ENCODE results near the gene FNBP1. TPM values are rescaled to one million over a fixed set of nuclear protein-coding genes. Genes with fewer than 3 reads are reported as not detected.

FNBP1 gene
- total and polyA plus RNA-seq, 2 donors (not counting 1 experiment from before 2014, with no cell fraction given): 20.8 to 44.3 TPM

- no peak overlapping the region for H3K27ac ChIP-seq (ENCODE audit: insufficient read depth, low read length)
- H3K4me2 ChIP-seq (ENCODE audit: extremely low read depth, insufficient read depth, low read length): peak overlapping the region; percentile 64
- H2AFZ ChIP-seq (ENCODE audit: low read length): no peak overlapping the region
- no peak for TF ChIP-seq CTCF (conservative IDR thresholded peaks at IDR 0.05 in 1 of 2, IDR thresholded peaks at IDR 0.05 in 1 of 2; ENCODE audit: low read depth in 1 of 2, low read length in 2 of 2)
- TF ChIP-seq EZH2 (IDR thresholded peaks at IDR 0.05; ENCODE audit: low read length, missing control alignments): no peak
- H3K36me3 ChIP-seq (ENCODE audit: control insufficient read depth, insufficient read depth, low read length): no peaks in the 10 kb centered on the region
- no peaks in the 10 kb centered on the region for H4K20me1 ChIP-seq (ENCODE audit: control insufficient read depth, extremely low read depth, insufficient read depth, low read length)
- H3K9me3 ChIP-seq (ENCODE audit: control insufficient read depth, insufficient read depth, low read depth, low read length): no peaks in the 10 kb centered on the region
- no peak overlapping the region for H3K9ac ChIP-seq (ENCODE audit: insufficient read depth, low read length)
- no peaks in the 10 kb centered on the region for H3K27me3 ChIP-seq (ENCODE audit: control insufficient read depth, insufficient read depth, low read length)
- peaks cover 10% of the 10 kb centered on the region for H3K4me1 ChIP-seq (ENCODE audit: control insufficient read depth, extremely low read depth, insufficient read depth, low read length)
- peaks cover 46% of the 10 kb centered on the region for H3K79me2 ChIP-seq (ENCODE audit: control insufficient read depth, insufficient read depth, low read length)
- H3K4me3 ChIP-seq (replicated peaks in 1 of 4; ENCODE audit: control extremely low read depth in 1 of 4, insufficient read depth in 1 of 4, low read depth in 3 of 4, low read length in 4 of 4): no peak overlapping the region
- peak; percentile 54 to 68 for DNase-seq (ENCODE audit: low read depth in 2 of 2)
These were observed 6.9 kb downstream of the FNBP1 start for GRCh38 chr9:130036099-130036498.

- H4K20me1 ChIP-seq (ENCODE audit: control insufficient read depth, extremely low read depth, insufficient read depth, low read length): no peaks in the 10 kb centered on the region
- H3K9ac ChIP-seq (ENCODE audit: insufficient read depth, low read length): no peak overlapping the region
- no peaks in the 10 kb centered on the region for H3K27me3 ChIP-seq (ENCODE audit: control insufficient read depth, insufficient read depth, low read length)
- H3K4me3 ChIP-seq (replicated peaks in 1 of 4; ENCODE audit: control extremely low read depth in 1 of 4, insufficient read depth in 1 of 4, low read depth in 3 of 4, low read length in 4 of 4): no peak overlapping the region
- no peaks in the 10 kb centered on the region for H3K36me3 ChIP-seq (ENCODE audit: control insufficient read depth, insufficient read depth, low read length)
- H3K4me2 ChIP-seq (ENCODE audit: extremely low read depth, insufficient read depth, low read length): peak overlapping the region; percentile 17
- peak; percentile 82 to 83 for DNase-seq (ENCODE audit: low read depth in 2 of 2)
- H3K79me2 ChIP-seq (ENCODE audit: control insufficient read depth, insufficient read depth, low read length): peaks cover 34% of the 10 kb centered on the region
- TF ChIP-seq EZH2 (IDR thresholded peaks at IDR 0.05; ENCODE audit: low read length, missing control alignments) (no peak), CTCF (conservative IDR thresholded peaks at IDR 0.05 in 1 of 2, IDR thresholded peaks at IDR 0.05 in 1 of 2; ENCODE audit: low read depth in 1 of 2, low read length in 2 of 2) (no peak)
- peaks cover 8% of the 10 kb centered on the region for H3K4me1 ChIP-seq (ENCODE audit: control insufficient read depth, extremely low read depth, insufficient read depth, low read length)
- H3K9me3 ChIP-seq (ENCODE audit: control insufficient read depth, insufficient read depth, low read depth, low read length): no peaks in the 10 kb centered on the region
- no peak overlapping the region for H2AFZ ChIP-seq (ENCODE audit: low read length)
- no peak overlapping the region for H3K27ac ChIP-seq (ENCODE audit: insufficient read depth, low read length)
These were observed 8.4 kb downstream of the FNBP1 start for GRCh38 chr9:130034570-130034969.

- no peaks in the 10 kb centered on the region for H3K36me3 ChIP-seq (ENCODE audit: control insufficient read depth, insufficient read depth, low read length)
- H3K27me3 ChIP-seq (ENCODE audit: control insufficient read depth, insufficient read depth, low read length): no peaks in the 10 kb centered on the region
- no peak overlapping the region for H3K9ac ChIP-seq (ENCODE audit: insufficient read depth, low read length)
- H3K27ac ChIP-seq (ENCODE audit: insufficient read depth, low read length): no peak overlapping the region
- no peak overlapping the region for H2AFZ ChIP-seq (ENCODE audit: low read length)
- TF ChIP-seq EZH2 (IDR thresholded peaks at IDR 0.05; ENCODE audit: low read length, missing control alignments) (no peak), CTCF (conservative IDR thresholded peaks at IDR 0.05 in 1 of 2, IDR thresholded peaks at IDR 0.05 in 1 of 2; ENCODE audit: low read depth in 1 of 2, low read length in 2 of 2) (no peak)
- peaks cover 23% of the 10 kb centered on the region for H3K79me2 ChIP-seq (ENCODE audit: control insufficient read depth, insufficient read depth, low read length)
- H3K4me2 ChIP-seq (ENCODE audit: extremely low read depth, insufficient read depth, low read length): no peak overlapping the region
- no peaks in the 10 kb centered on the region for H3K9me3 ChIP-seq (ENCODE audit: control insufficient read depth, insufficient read depth, low read depth, low read length)
- H3K4me1 ChIP-seq (ENCODE audit: control insufficient read depth, extremely low read depth, insufficient read depth, low read length): peaks cover 8% of the 10 kb centered on the region
- H3K4me3 ChIP-seq (replicated peaks in 1 of 4; ENCODE audit: control extremely low read depth in 1 of 4, insufficient read depth in 1 of 4, low read depth in 3 of 4, low read length in 4 of 4): no peak overlapping the region
- H4K20me1 ChIP-seq (ENCODE audit: control insufficient read depth, extremely low read depth, insufficient read depth, low read length): no peaks in the 10 kb centered on the region
- peak in 1 of 2 donors; percentile 4 for DNase-seq (ENCODE audit: low read depth in 2 of 2)
These were observed 12.3 kb downstream of the FNBP1 start for GRCh38 chr9:130030651-130031127.

All from fibroblast of lung (primary cell).